ENCODE measurements around the gene ADAMTSL3. TPM values are rescaled to one million over a fixed set of nuclear protein-coding genes. Genes with fewer than 3 reads are reported as not detected.

The ADAMTSL3 gene
- total RNA-seq, 1 experiment from 2014 or later, result 0.05 TPM

GRCh38 chr15:83971992-83972391, 318.1 kb downstream of the ADAMTSL3 start:
- no TSS peak for BruUV-seq (replicated peaks)

More at GRCh38 chr15:83971992-83972391, 318.1 kb downstream of the ADAMTSL3 start:
- Histone ChIP-seq H4K20me1 (ENCODE audit: insufficient read depth) (no peaks in the 10 kb centered on the region), H3K36me3 (ENCODE audit: control insufficient read depth in 1 of 2, insufficient read depth in 2 of 2, low read length in 2 of 2) (no peaks in the 10 kb centered on the region), H3K27me3 (ENCODE audit: insufficient read depth, low read length) (no peaks in the 10 kb centered on the region), H3K9me3 (ENCODE audit: control insufficient read depth in 1 of 2, insufficient read depth in 1 of 2, low read depth in 1 of 2, low read length in 2 of 2) (no peaks in the 10 kb centered on the region), H3K4me1 (ENCODE audit: control insufficient read depth in 1 of 2, insufficient read depth in 2 of 2, low read length in 2 of 2) (no peaks in the 10 kb centered on the region), H2AFZ (ENCODE audit: low read depth, low read length, poor library complexity, severe bottlenecking) (no peak overlapping the region), H3K27ac (ENCODE audit: low read depth, low read length) (no peak overlapping the region), H3K9ac (ENCODE audit: low read length) (no peak overlapping the region), H3K79me2 (ENCODE audit: insufficient read depth, low read length) (no peaks in the 10 kb centered on the region), H3K9me2 (ENCODE audit: insufficient read depth) (no peaks in the 10 kb centered on the region), H3K4me3 (replicated peaks in 1 of 2; ENCODE audit: low read depth in 1 of 2, low read length in 2 of 2) (no peak overlapping the region), H3K4me2 (ENCODE audit: low read length) (no peak overlapping the region)
- no peak for DNase-seq (ENCODE audit: low read depth, low spot score)
- ChIA-PET CTCF (no interaction called here), POLR2A (no interaction called here), RAD21 (ENCODE audit: low non-redundant PET in 1 of 2, low total read pairs in 2 of 2, uncharacterized antibody in 2 of 2, unreplicated experiment in 2 of 2) (no interaction called here)
- intact Hi-C loops (cut with micrococcal nuclease), result no loop called here
- TF ChIP-seq FOSL1 (IDR thresholded peaks at IDR 0.05; ENCODE audit: low read depth), result no peak
- no peak for TF ChIP-seq CBX3 (IDR thresholded peaks at IDR 0.05; ENCODE audit: low read depth)
- TF ChIP-seq POLR2A (IDR thresholded peaks at IDR 0.05; ENCODE audit: borderline replicate concordance, extremely low read depth, insufficient read depth, insufficient read length), result no peak
- TF ChIP-seq RAD21 (IDR thresholded peaks at IDR 0.05; ENCODE audit: low read depth), result no peak
- TF ChIP-seq YY1 (IDR thresholded peaks at IDR 0.05; ENCODE audit: extremely low read depth, insufficient replicate concordance, low read depth, low read length), result no peak
- no peak for TF ChIP-seq MAX (IDR thresholded peaks at IDR 0.05)
- no peak for TF ChIP-seq EGR1 (IDR thresholded peaks at IDR 0.05; ENCODE audit: low read depth)
- TF ChIP-seq ZNF274 (IDR thresholded peaks at IDR 0.05; ENCODE audit: low read depth, low read length), result no peak
- TF ChIP-seq CEBPB (IDR thresholded peaks at IDR 0.05; ENCODE audit: low read depth), result no peak
- no peak for TF ChIP-seq SRF (IDR thresholded peaks at IDR 0.05; ENCODE audit: low read depth)
- TF ChIP-seq ZFX (IDR thresholded peaks at IDR 0.05), result no peak
- TF ChIP-seq ZBTB33 (IDR thresholded peaks at IDR 0.05; ENCODE audit: extremely low read depth, insufficient replicate concordance, low read length), result no peak
- no peak for TF ChIP-seq JUND (IDR thresholded peaks at IDR 0.05)
- TF ChIP-seq SP1 (IDR thresholded peaks at IDR 0.05; ENCODE audit: low read depth), result no peak
- TF ChIP-seq SIN3A (IDR thresholded peaks at IDR 0.05; ENCODE audit: low read depth), result no peak
- ATAC-seq, result no peak

All from HCT116 (cell line).